D721Med (cell line): ENCODE measurements around the gene GTF2A2.

Experiments used
- DNase-seq: peaks from one replicate; pipeline ENCODE4 v3.0.0; 2011; ENCODE audit warnings: low spot score; ENCODE audit not compliant: insufficient read length
- FAIRE-seq: peaks from 2 replicates; lab custom pipeline; 2011; peaks lifted over from hg19 to GRCh38; lab: Jason Lieb, UNC
- TF ChIP-seq, protein P1 (sequence below): IDR thresholded peaks from 2 replicates; pipeline ENCODE4 v1.5.1; 2012; ENCODE audit warnings: mild to moderate bottlenecking, control low read depth; ENCODE audit not compliant: insufficient read depth; ENCODE audit errors: missing control alignments

GTF2A2 gene

DNA sequence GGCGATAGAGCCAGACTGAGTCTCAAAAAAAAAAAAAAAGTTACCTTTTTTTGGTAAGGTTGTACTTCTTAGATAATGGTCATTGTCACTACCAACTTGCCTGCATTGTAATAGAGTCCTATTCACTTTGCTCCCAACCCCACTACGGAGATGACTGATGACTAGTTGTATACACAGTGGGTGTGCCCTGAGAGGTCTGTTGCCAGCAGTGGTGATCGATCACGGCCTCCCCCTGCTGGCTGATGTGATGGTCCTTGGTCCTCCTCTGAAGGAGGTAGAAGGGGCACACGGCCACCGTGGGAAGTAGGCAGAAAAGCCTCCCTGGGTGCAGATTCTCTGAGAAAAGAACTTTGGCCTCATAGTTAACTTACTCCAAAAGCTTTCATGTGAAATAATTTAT, 35.0 kb downstream of the GTF2A2 start:
- TF ChIP-seq, protein P1, sequence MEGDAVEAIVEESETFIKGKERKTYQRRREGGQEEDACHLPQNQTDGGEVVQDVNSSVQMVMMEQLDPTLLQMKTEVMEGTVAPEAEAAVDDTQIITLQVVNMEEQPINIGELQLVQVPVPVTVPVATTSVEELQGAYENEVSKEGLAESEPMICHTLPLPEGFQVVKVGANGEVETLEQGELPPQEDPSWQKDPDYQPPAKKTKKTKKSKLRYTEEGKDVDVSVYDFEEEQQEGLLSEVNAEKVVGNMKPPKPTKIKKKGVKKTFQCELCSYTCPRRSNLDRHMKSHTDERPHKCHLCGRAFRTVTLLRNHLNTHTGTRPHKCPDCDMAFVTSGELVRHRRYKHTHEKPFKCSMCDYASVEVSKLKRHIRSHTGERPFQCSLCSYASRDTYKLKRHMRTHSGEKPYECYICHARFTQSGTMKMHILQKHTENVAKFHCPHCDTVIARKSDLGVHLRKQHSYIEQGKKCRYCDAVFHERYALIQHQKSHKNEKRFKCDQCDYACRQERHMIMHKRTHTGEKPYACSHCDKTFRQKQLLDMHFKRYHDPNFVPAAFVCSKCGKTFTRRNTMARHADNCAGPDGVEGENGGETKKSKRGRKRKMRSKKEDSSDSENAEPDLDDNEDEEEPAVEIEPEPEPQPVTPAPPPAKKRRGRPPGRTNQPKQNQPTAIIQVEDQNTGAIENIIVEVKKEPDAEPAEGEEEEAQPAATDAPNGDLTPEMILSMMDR: peak; percentile 53
- DNase-seq: no peak
- no peak for FAIRE-seq

DNA sequence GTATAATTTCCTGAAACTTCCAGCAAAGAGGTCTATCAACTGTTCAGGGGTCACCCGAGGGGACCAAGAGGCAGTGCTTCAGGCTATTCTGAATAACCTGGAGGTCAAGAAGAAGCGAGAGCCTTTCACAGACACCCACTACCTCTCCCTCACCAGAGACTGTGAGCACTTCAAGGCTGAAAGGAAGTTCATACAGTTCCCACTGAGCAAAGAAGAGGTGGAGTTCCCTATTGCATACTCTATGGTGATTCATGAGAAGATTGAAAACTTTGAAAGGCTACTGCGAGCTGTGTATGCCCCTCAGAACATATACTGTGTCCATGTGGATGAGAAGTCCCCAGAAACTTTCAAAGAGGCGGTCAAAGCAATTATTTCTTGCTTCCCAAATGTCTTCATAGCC, 38.9 kb downstream of the GTF2A2 start:
- FAIRE-seq: no peak
- DNase-seq: no peak
- TF ChIP-seq, protein P1: no peak

DNA sequence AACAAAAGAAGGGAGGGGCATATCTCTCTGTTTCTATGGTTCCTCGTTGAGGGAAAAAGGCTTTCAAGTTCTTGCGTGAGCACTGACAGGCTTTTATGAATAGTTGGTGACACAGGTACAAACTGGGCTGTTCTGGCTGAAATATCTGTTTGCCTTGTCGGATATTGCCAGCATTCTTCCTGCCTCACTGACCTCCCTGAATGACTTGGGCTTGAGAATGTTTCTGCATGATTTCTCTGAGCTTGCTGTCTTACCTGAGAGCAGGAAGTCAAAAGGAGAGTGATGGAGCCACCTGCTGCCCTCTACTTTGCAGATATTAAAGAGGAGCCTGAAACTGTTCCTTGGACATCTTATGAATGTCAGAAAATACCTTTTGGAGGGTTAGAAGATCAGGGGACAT, 40.9 kb downstream of the GTF2A2 start:
- no peak for FAIRE-seq
- TF ChIP-seq, protein P1: no peak
- no peak for DNase-seq

DNA sequence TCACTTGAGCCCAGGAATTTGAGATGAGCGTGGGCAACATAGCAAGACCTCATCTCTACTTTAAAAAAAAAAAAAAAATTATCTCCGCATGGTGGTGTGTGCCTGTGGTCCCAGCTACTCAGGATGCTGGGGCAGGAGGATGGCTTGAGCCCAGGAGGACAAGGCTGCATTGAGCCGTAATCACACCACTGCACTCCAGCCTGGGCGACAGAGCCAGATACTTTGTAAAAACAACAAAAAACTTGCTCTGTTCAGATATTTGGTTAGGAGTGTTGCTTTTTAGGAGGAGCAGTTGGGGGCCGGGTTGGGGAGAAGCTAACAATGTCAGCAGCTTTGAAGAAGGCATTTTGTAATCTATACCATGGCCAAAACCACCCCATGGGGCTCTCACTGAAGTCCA, 41.7 kb downstream of the GTF2A2 start:
- TF ChIP-seq, protein P1: no peak
- DNase-seq (no peak), FAIRE-seq (no peak)

DNA sequence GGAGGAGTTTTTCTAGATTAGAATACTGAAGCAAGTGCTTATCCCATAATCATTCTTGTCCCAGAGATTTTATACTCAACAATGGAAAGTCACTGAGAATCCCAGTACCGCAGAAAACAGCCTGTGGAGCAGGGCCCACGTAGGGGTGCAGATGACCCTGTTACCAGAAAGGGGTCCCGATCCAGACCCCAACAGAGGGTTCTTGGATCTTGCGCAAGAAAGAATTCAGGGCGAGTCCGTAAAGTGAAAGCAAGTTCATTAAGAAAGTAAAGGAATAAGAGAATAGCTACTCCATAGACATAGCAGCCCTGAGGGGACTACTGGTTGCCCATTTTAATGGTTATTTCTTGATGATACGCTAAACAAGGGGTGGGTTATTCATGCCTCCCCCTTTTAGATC, 43.2 kb downstream of the GTF2A2 start:
- no peak for DNase-seq
- TF ChIP-seq, protein P1: no peak
- FAIRE-seq: no peak

DNA sequence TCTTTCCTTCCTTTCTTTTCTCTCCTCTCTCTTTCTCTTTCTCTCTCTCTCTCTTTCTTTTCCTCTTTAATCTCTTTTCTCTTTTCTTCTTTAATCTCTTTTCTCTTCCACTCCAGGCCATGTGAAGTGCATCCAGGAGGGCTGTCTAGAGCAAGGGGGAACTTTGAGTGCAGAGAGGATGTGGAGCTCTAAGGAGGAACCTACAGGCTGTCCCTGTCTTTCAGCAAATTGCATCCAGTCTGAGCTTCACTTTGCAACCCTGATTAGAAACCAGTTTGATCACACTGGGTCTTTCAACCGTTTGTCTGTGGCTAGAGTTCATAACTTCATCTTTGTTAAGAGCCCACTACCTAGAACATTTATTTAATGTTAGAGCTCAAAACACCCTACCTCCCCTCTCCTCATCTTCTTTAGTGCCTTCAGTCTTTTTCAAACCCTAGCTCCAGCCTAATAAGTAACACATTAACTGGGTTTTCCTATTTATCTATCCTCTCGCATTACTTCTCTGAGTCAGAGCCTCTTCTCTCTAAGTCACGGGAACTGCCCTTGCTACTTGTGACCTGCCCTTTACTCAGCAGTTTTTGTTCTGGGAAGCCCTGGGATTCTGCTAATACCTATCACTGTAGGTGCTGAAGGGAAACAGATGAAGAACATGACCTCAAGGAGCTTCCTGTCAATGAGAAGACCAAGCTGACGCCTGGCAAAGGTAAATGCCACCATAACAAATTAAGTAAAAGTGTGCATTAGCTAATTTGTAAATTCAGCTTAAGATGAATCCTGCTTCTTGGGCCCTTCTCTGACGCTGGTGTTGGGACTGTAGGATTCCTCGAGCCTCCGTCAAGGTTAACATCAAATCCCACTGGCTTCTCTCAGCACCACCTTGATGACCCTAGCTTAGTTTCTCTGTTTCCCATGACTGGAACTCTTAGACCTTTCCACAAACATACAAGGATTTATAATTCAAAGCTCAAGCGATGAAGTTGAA, 45.7 kb downstream of the GTF2A2 start, which contains the start of gene GCNT3:
TSS of gene GCNT3 (plus strand) at position 508 of the 985 bp plus-strand sequence. CDS start 6,456 bp downstream, outside the sequence.
- DNase-seq (no peak), FAIRE-seq (no peak)
- TF ChIP-seq, protein P1: no peak
